GM12891 (cell line): ENCODE data around the gene GALT.

Experiments used
- POLR2A ChIP-seq: IDR thresholded peaks from 2 replicates; pipeline ENCODE4 v1.6.1; 2011; ENCODE audit warnings: low read depth, low read length, control low read depth
- POLR2AphosphoS5 ChIP-seq: IDR thresholded peaks from 2 replicates; pipeline ENCODE4 v1.6.1; 2011; ENCODE audit warnings: low read depth, low read length, control low read depth
- POU2F2 ChIP-seq: IDR thresholded peaks from 2 replicates; pipeline ENCODE4 v1.6.1; 2011; ENCODE audit warnings: low read depth, mild to moderate bottlenecking, control low read depth, low read length, moderate library complexity
- SPI1 ChIP-seq: IDR thresholded peaks from 2 replicates; pipeline ENCODE4 v1.6.1; 2011; ENCODE audit warnings: low read depth, low read length, control low read depth
- TAF1 ChIP-seq: IDR thresholded peaks from 2 replicates; pipeline ENCODE4 v1.6.1; 2011; ENCODE audit warnings: low read depth, low read length, control low read depth

GRCh38 chr9:34629491-34629808, 17.0 kb upstream of the GALT start:
- TF ChIP-seq POLR2A (no peak), POLR2AphosphoS5 (no peak), SPI1 (no peak), TAF1 (no peak), POU2F2 (no peak)
